A549 treated with AZD9567 at 1 μM for 4 hours (cell line): ENCODE measurements around the gene NOXO1. TPM values are rescaled to one million over a fixed set of nuclear protein-coding genes. Genes with fewer than 3 reads are reported as not detected.

Experiments
- total RNA-seq: library from RNA; stranded (reverse); fragments of 200-300 nt; extraction: Qiagen RNA extraction; gene quantifications from 5 replicates; pipeline ENCODE4 v1.2.3, GENCODE V29; 2022; ENCODE audit not compliant: insufficient read depth

Gene NOXO1
- total RNA-seq: 0.22 to 4.7 TPM (median 0.30 TPM) in 5 replicates

GRCh38 chr16:1981398-1981836, at the start of gene NOXO1:
Gene NOXO1 (minus strand): TSS chr16:1981469. CDS start chr16:1981179, 290 bp downstream.

DNA sequence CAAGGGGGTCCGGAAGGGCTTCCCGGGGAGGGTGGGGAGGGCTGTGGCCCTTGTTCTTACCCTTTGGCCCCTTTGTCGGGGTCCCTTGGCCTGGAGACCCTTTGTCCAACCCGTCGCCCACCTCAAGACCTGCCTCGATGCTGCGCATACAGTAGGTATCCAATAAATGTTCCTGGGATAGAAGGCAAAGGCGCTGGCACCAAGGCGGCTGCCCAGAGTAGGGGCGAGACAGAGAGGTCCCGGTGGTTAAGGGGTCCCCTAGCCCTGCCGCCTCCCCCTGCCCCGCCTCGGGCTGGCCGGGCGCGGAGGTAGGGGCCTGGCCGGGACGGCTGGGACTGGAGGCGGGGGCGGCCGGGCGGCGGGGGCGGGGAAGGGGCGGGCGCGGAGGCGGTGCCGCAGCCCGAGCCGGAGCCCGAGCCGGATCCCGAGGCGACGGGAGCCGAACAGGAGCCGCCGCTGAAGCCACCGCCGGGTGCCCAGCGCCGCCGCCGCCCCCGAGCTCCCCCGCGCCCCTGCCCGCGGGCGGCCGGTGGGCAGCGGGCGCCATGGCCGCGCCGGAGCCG, 45.3 kb upstream of the NOXO1 start, which contains the start of gene NHERF2:
Gene NHERF2, plus strand, starts transcription at position 442 of the 563 bp plus-strand sequence. Its CDS starts 104 bp downstream, at position 546.

GRCh38 chr16:2019518-2019920, 38.2 kb upstream of the NOXO1 start, which contains the start of gene NPW:
Gene NPW (plus strand): TSS chr16:2019785.

DNA sequence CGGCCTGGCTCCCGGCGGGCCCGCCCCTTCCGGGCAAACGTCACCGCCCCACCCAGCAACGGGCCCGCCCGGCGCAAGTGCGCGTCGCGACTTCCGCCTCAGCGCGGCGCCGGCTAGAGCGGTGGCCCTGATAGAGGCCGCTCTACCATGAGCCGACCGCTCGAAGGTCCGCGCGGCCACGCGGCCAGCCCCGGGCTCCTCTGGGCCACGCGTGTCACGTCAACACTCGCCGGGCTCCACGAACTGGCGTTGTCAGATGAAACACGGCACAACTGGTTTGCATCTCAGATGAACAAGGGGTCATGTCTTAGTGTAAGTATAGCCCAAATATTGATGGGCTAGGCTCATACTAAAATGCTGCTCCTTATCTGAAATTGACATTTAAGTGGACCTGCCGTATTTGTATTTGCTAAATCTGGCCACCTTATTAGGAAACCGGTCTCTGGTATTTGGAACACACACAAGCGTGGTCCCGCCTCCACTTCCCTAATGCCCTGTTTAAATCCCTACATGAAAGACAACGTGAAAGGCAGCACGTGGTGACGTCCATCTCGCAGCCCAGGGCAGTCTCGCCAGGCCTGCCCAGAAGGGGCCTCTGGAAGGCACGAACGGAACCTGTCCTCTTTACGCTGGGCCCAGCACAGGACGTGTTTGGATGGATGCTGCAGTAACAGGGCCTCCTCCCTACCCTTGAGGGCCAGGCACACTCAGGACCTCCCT, 28.7 kb upstream of the NOXO1 start, which contains the start of gene ZNF598:
Gene ZNF598, minus strand, starts transcription at position 31 of the 720 bp plus-strand sequence.

DNA sequence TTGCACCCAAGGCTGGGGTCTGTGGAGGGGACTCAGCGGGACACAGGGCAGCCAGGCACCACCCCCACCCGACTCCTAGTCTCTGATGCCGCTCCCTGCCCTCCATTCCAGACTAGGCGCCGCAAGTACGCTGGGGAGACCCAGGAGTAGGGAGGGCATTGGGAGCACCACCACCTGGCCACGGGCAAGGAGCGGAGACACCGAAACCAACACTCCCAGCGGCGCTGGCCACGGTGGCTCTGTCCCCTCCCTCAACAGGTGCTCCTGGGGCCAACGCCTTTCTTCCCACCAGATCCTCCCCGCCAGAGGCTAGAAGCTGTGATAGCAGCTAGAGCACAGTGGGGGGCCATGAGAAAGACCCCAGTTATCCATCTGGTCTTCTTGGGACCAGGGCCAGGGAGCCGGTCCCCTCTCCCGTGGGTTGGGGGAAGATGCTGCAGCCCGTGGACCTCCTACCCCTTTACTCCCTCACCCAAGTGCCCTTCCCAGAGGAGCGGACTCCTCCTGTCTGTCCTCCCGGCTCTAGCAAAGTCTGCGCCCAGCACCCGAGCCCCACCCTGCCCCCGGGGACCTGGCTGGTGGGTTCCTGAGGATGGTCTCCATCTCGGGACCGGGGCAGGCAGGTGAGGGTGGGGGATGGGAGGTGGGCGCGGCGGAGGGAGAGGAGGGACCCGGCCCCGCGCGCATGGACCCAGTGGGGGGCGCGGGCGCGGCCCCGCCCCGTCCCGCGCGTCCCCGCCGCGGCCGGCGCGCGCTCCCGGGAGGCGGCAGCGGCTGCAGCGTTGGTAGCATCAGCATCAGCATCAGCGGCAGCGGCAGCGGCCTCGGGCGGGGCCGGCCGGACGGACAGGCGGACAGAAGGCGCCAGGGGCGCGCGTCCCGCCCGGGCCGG, 8.2 kb upstream of the NOXO1 start, which contains the start of gene SYNGR3:
Gene SYNGR3, plus strand, starts transcription at position 762 of the 892 bp plus-strand sequence. CDS start 133 bp downstream, outside the sequence.

DNA sequence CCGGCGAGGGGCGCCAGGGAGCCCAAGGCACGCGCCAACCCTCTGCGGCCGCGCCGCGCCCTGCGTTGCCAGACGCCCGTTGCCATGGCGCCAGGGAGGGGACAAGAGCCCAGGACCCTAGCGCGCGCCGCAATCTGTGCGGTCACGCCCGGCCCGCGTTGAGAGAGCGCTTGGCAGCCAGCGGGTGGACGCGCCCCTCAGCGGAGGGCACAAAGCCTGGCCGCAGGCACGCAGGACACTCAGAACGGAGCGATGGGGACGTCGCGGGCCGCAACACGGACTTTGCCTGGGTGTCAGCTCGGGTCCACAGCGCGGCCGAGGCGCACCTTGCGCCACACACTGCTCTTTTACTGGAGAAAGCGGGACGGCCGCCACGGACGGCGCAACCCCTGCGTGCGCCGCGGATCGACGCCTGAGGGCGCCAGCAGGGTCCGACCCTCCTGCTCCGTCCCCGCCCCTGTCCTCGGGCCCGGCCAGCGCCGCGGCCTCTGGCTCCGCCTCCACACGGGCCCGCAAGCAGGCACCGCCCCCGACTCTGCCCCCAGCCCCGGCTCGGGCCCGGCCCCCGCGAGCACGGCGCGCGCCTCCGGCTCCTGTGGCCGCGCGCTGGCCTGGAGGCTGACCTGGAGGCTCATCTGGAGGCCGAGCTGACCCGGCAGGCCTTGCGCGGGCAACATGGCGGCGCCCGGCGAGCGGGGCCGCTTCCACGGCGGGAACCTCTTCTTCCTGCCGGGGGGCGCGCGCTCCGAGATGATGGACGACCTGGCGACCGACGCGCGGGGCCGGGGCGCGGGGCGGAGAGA, 2.5 kb upstream of the NOXO1 start, which contains the start of gene GFER:
Gene GFER, plus strand, starts transcription at position 650 of the 803 bp plus-strand sequence. Its CDS starts 26 bp downstream, at position 676.

DNA sequence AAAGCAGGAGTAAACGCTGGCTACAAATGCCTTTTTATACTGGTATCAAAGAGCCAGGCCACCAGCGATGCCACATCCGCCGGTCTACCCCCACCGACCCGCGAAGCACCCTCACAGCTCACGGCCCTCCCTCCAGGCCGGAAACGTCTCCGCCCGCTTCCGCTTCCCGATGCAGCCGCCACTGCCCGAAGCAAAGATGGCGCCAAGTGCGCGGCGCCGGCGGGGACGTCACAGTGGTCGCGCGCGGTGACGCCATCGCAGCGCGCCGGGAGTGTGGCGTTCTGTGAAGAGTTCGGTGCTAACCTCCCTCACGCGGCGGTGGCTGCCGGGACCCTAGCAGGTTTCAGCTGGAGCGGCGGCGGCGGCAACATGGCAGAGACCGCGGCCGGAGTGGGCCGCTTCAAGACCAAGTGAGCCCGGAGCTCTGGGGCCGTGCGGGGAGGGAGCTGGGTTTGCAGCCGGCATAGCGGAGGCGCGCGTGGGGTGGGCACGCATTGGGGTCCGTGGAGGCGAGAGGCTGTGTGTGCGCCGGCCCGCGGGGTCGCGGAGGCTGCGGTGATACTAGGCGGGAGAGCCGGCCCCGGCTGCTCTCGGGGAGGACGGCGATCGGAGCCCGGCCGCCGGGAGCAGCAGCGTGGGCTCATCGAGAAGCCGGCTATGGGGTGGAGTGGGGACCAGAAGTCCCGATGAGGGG, 9.3 kb downstream of the NOXO1 start, which contains the start of gene TBL3:
Gene TBL3, plus strand, starts transcription at position 258 of the 694 bp plus-strand sequence. Its CDS starts 112 bp downstream, at position 370.

GRCh38 chr16:1966460-1966859, 14.8 kb downstream of the NOXO1 start, which contains the start of gene RNF151:
Gene RNF151 (plus strand): TSS chr16:1966856. CDS start chr16:1966882, 26 bp downstream.

GRCh38 chr16:1964506-1965395, 16.5 kb downstream of the NOXO1 start, which contains the start of gene RPS2:
Gene RPS2 (minus strand): TSS chr16:1964826. CDS start chr16:1964625, 201 bp downstream.

GRCh38 chr16:1959269-1960039, 21.8 kb downstream of the NOXO1 start, which contains the start of gene NDUFB10:
Gene NDUFB10 (plus strand): TSS chr16:1959538. CDS start chr16:1959625, 87 bp downstream.

GRCh38 chr16:1942810-1943726, 38.2 kb downstream of the NOXO1 start, which contains the start of gene MSRB1:
Gene MSRB1 (minus strand): TSS chr16:1943199. CDS start chr16:1943156, 43 bp downstream.

Other genes with a start within 250 kb of the NOXO1 start
- gene NME3, start 209.9 kb downstream of the NOXO1 start, total RNA-seq: 25.1 to 64.0 TPM (median 61.2 TPM) in 5 replicates
- gene EME2, start 208.7 kb downstream of the NOXO1 start, total RNA-seq: 4.1 to 12.2 TPM (median 11.4 TPM) in 5 replicates
- gene MRPS34, start 208.3 kb downstream of the NOXO1 start, total RNA-seq: 126 to 264 TPM (median 252 TPM) in 5 replicates
- gene SPSB3, start 198.9 kb downstream of the NOXO1 start, total RNA-seq: 21.9 to 31.5 TPM (median 27.5 TPM) in 5 replicates
- 54.1 to 93.4 TPM (median 86.7 TPM) in 5 replicates for gene NUBP2, start 198.5 kb downstream of the NOXO1 start, total RNA-seq
- gene IGFALS, start 187.8 kb downstream of the NOXO1 start, total RNA-seq: 0.06 to 0.20 TPM (median 0.07 TPM) in 4 of 5 replicates, not detected in the other
- 64.2 to 78.9 TPM (median 76.2 TPM) in 5 replicates for gene HAGH, start 154.6 kb downstream of the NOXO1 start, total RNA-seq
- 45.9 to 58.9 TPM (median 47.9 TPM) in 5 replicates for gene FAHD1, start 154.3 kb downstream of the NOXO1 start, total RNA-seq
- 0.96 to 1.3 TPM (median 0.99 TPM) in 4 of 5 replicates, not detected in the other for gene MEIOB, start 109.3 kb downstream of the NOXO1 start, total RNA-seq
- gene HS3ST6, start 63.1 kb downstream of the NOXO1 start, total RNA-seq: 1.8 to 1.9 TPM (median 1.9 TPM) in 4 of 5 replicates, not detected in the other
- gene MSRB1, start 38.3 kb downstream of the NOXO1 start, total RNA-seq: 25.4 to 35.1 TPM (median 34.9 TPM) in 5 replicates
- gene RPL3L, start 26.8 kb downstream of the NOXO1 start, total RNA-seq: 0.08 to 0.15 TPM in 2 of 5 replicates, not detected in the others
- 238 to 284 TPM (median 251 TPM) in 5 replicates for gene NDUFB10, start 21.9 kb downstream of the NOXO1 start, total RNA-seq
- gene RPS2, start 16.6 kb downstream of the NOXO1 start, total RNA-seq: 3,446 to 5,640 TPM (median 5,518 TPM) in 5 replicates
- gene RNF151, start 14.6 kb downstream of the NOXO1 start, total RNA-seq: 0.11 TPM in 1 of 5 replicates, not detected in the others
- 31.4 to 44.1 TPM (median 40.6 TPM) in 5 replicates for gene TBL3, start 9.4 kb downstream of the NOXO1 start, total RNA-seq
- gene GFER, start 2.7 kb upstream of the NOXO1 start, total RNA-seq: 23.1 to 43.3 TPM (median 40.1 TPM) in 5 replicates
- gene SYNGR3, start 8.5 kb upstream of the NOXO1 start, total RNA-seq: 3.9 to 8.9 TPM (median 7.8 TPM) in 5 replicates
- 51.5 to 66.8 TPM (median 63.1 TPM) in 5 replicates for gene ZNF598, start 28.4 kb upstream of the NOXO1 start, total RNA-seq
- gene NPW, start 38.3 kb upstream of the NOXO1 start, total RNA-seq: 0.59 to 1.9 TPM (median 1.3 TPM) in 4 of 5 replicates, not detected in the other
- 40.0 to 57.0 TPM (median 55.2 TPM) in 5 replicates for gene NHERF2, start 45.4 kb upstream of the NOXO1 start, total RNA-seq
- 24.3 to 47.2 TPM (median 44.1 TPM) in 5 replicates for gene NTHL1, start 66.4 kb upstream of the NOXO1 start, total RNA-seq
- 39.4 to 48.8 TPM (median 41.7 TPM) in 5 replicates for gene TSC2, start 66.5 kb upstream of the NOXO1 start, total RNA-seq
- gene PKD1, start 154.4 kb upstream of the NOXO1 start, total RNA-seq: 20.8 to 62.8 TPM (median 57.0 TPM) in 5 replicates
- gene RAB26, start 167.2 kb upstream of the NOXO1 start, total RNA-seq: 3.1 to 11.1 TPM (median 3.8 TPM) in 5 replicates
- 40.5 to 58.1 TPM (median 52.2 TPM) in 5 replicates for gene TRAF7, start 174.3 kb upstream of the NOXO1 start, total RNA-seq
- 0.51 to 1.3 TPM (median 1.0 TPM) in 5 replicates for gene CASKIN1, start 215.1 kb upstream of the NOXO1 start, total RNA-seq
- 37.8 to 54.5 TPM (median 49.8 TPM) in 5 replicates for gene MLST8, start 224.0 kb upstream of the NOXO1 start, total RNA-seq
- gene BRICD5, start 229.4 kb upstream of the NOXO1 start, total RNA-seq: 5.1 to 6.7 TPM (median 5.5 TPM) in 5 replicates
- gene PGP, start 233.4 kb upstream of the NOXO1 start, total RNA-seq: 19.4 to 35.2 TPM (median 33.3 TPM) in 5 replicates
- gene E4F1, start 242.1 kb upstream of the NOXO1 start, total RNA-seq: 18.3 to 29.3 TPM (median 28.6 TPM) in 5 replicates